GM23338 (cell line): ENCODE results near the gene GMEB2. TPM values are rescaled to one million over a fixed set of nuclear protein-coding genes. Genes with fewer than 3 reads are reported as not detected.

ENCODE experiments used
- ATAC-seq: fragments of 200-7000 bp; cut with Tn5 transposase; 3 replicates; pipeline ENCODE4 v1.9.1; 2020
- DNase-seq: peaks from one replicate; pipeline ENCODE4 v3.0.0-alpha.2; 2015; ENCODE audit warnings: low spot score
- H2AFZ ChIP-seq: fragments of 200-600 bp; sonication (generic); 2 replicates; pipeline ENCODE4 v1.8.0; 2016; ENCODE audit warnings: antibody characterized with exemption, mild to moderate bottlenecking, moderate library complexity
- H3F3A ChIP-seq: fragments of 200-600 bp; sonication (generic); replicated peaks from 2 replicates; pipeline ENCODE4 v1.8.0; 2017; ENCODE audit warnings: antibody characterized with exemption, mixed run types, low read depth
- H3K27ac ChIP-seq: fragments of 200-600 bp; sonication (generic); 2 replicates; pipeline ENCODE4 v1.6.1; 2016; ENCODE audit warnings: low read depth
- H3K27me3 ChIP-seq: fragments of 200-600 bp; sonication (generic); 2 replicates; pipeline ENCODE4 v1.8.0; 2016; ENCODE audit warnings: mild to moderate bottlenecking, mixed run types, moderate library complexity; ENCODE audit not compliant: insufficient read depth
- H3K36me3 ChIP-seq: fragments of 200-600 bp; sonication (generic); 2 replicates; pipeline ENCODE4 v1.8.0; 2016; ENCODE audit warnings: mild to moderate bottlenecking; ENCODE audit not compliant: insufficient read depth
- H3K4me1 ChIP-seq: fragments of 200-600 bp; sonication (generic); 2 replicates; pipeline ENCODE4 v1.8.0; 2016; ENCODE audit warnings: mild to moderate bottlenecking, moderate library complexity; ENCODE audit not compliant: insufficient read depth
- H3K4me2 ChIP-seq: fragments of 200-600 bp; sonication (generic); 2 replicates; pipeline ENCODE4 v1.7.1; 2017; ENCODE audit warnings: mixed run types
- H3K4me3 ChIP-seq: fragments of 200-600 bp; sonication (generic); 2 replicates; pipeline ENCODE4 v1.6.1; 2016; ENCODE audit warnings: mixed run types
- H3K79me2 ChIP-seq: fragments of 200-600 bp; sonication (generic); replicated peaks from 2 replicates; pipeline ENCODE4 v1.8.0; 2017; ENCODE audit warnings: mild to moderate bottlenecking; ENCODE audit not compliant: insufficient read depth
- H3K9me2 ChIP-seq: fragments of 200-600 bp; sonication (generic); 2 replicates; pipeline ENCODE4 v1.8.0; 2017; ENCODE audit not compliant: insufficient read depth
- H4K20me1 ChIP-seq: fragments of 200-600 bp; sonication (generic); replicated peaks from 2 replicates; pipeline ENCODE4 v1.8.0; 2017; ENCODE audit warnings: mild to moderate bottlenecking; ENCODE audit not compliant: insufficient read depth
- H3K27ac Mint-ChIP-seq: 2 replicates; pipeline ENCODE4 v1.8.0; 2020; ENCODE audit warnings: inconsistent platforms, mild to moderate bottlenecking, moderate library complexity, mixed read lengths
- H3K27me3 Mint-ChIP-seq: 3 replicates; pipeline ENCODE4 v1.8.0; 2022; ENCODE audit warnings: low read depth, mild to moderate bottlenecking, moderate library complexity, mixed read lengths, inconsistent platforms; ENCODE audit not compliant: insufficient read depth, poor library complexity
- H3K36me3 Mint-ChIP-seq: 3 replicates; pipeline ENCODE4 v1.8.0; 2021; ENCODE audit warnings: low read depth, mild to moderate bottlenecking, inconsistent platforms, moderate library complexity, mixed read lengths
- H3K4me1 Mint-ChIP-seq: 3 replicates; pipeline ENCODE4 v1.8.0; 2020; ENCODE audit warnings: mild to moderate bottlenecking, inconsistent platforms, mixed read lengths
- H3K4me3 Mint-ChIP-seq: 3 replicates; pipeline ENCODE4 v1.8.0; 2021; ENCODE audit warnings: moderate library complexity, mild to moderate bottlenecking, inconsistent platforms, mixed read lengths
- H3K9me3 Mint-ChIP-seq: 3 replicates; pipeline ENCODE4 v1.8.0; 2020; ENCODE audit warnings: moderate library complexity, mild to moderate bottlenecking, inconsistent platforms, mixed read lengths
- EZH2 ChIP-seq: fragments of 200-600 bp; sonication (generic); IDR thresholded peaks from one replicate; pipeline ENCODE4 v1.8.0; 2017; ENCODE audit warnings: antibody characterized with exemption, mild to moderate bottlenecking, low read depth; ENCODE audit not compliant: unreplicated experiment
- EZH2phosphoT487 ChIP-seq: fragments of 200-600 bp; sonication (generic); IDR thresholded peaks from one replicate; pipeline ENCODE4 v1.8.1; 2018; ENCODE audit warnings: antibody characterized with exemption; ENCODE audit not compliant: unreplicated experiment
- JUNB ChIP-seq: IDR thresholded peaks from one replicate; pipeline ENCODE4 v1.6.1; 2016; ENCODE audit warnings: antibody characterized with exemption; ENCODE audit not compliant: unreplicated experiment
- NANOG ChIP-seq: IDR thresholded peaks from 2 replicates; pipeline ENCODE4 v1.6.1; 2016; ENCODE audit warnings: antibody characterized with exemption, borderline replicate concordance
- STAT1 ChIP-seq: IDR thresholded peaks from one replicate; pipeline ENCODE4 v1.6.1; 2016; ENCODE audit warnings: antibody characterized with exemption; ENCODE audit not compliant: unreplicated experiment
- ZNF114 ChIP-seq: fragments of 250-450 bp; sonication (Bioruptor Pico); IDR thresholded peaks from 2 replicates; pipeline ENCODE4 v1.5.0; 2020; ENCODE audit warnings: mild to moderate bottlenecking, moderate library complexity
- ZNF331 ChIP-seq: fragments of 250-450 bp; sonication (Bioruptor Pico); IDR thresholded peaks from 2 replicates; pipeline ENCODE4 v1.5.0; 2020; ENCODE audit warnings: low read depth, mild to moderate bottlenecking, moderate library complexity
- polyA plus RNA-seq: library from polyadenylated mRNA; unstranded; fragments of >200 nt; fragmentation: Nextera tagmentation; extraction: Ambion mirVana; gene quantifications from 2 replicates; pipeline ENCODE4 v1.2.1, GENCODE V29; 2016
- total RNA-seq: library from RNA; depleted of rRNA; stranded (reverse); fragments of >200 nt; shearing (Covaris generic); gene quantifications from 2 replicates; pipeline ENCODE4 v1.2.3, GENCODE V29; 2014
- TF ChIP-seq, protein P1 (sequence below): fragments of 250-450 bp; sonication (Bioruptor Pico); IDR thresholded peaks from 2 replicates; pipeline ENCODE4 v1.5.0; 2020; ENCODE audit warnings: mild to moderate bottlenecking, moderate library complexity
- TF ChIP-seq, protein P2 (sequence below): IDR thresholded peaks from one replicate; pipeline ENCODE4 v1.6.1; 2018; ENCODE audit warnings: antibody characterized with exemption; ENCODE audit not compliant: unreplicated experiment
- TF ChIP-seq, protein P3 (sequence below): IDR thresholded peaks from 2 replicates; pipeline ENCODE4 v1.6.1; 2016; ENCODE audit warnings: antibody characterized with exemption

The GMEB2 gene
- total and polyA plus RNA-seq, 2 experiments from 2014 or later, result 4.4 to 20.6 TPM

DNA sequence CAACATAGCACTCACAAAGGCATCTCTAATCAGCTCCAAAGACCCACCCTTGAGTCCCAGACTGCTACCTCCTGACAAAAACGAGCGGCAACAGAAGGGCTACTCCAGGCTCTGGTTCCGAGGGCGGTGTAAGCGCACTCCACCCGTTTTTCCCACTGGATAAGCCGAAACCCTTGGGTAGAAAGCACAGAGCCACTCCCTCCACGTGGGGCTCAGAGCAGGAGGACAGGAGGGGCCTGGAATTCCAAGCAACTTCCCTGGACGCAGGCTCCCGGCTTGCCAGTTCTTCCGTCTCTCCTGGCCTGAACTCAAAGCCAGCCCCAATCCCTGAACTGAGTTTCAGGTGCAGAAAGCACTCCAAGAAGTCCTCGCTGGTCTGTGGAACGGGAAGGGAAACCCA lies 7.4 kb downstream of the GMEB2 start (continued):
- TF ChIP-seq, protein P1, sequence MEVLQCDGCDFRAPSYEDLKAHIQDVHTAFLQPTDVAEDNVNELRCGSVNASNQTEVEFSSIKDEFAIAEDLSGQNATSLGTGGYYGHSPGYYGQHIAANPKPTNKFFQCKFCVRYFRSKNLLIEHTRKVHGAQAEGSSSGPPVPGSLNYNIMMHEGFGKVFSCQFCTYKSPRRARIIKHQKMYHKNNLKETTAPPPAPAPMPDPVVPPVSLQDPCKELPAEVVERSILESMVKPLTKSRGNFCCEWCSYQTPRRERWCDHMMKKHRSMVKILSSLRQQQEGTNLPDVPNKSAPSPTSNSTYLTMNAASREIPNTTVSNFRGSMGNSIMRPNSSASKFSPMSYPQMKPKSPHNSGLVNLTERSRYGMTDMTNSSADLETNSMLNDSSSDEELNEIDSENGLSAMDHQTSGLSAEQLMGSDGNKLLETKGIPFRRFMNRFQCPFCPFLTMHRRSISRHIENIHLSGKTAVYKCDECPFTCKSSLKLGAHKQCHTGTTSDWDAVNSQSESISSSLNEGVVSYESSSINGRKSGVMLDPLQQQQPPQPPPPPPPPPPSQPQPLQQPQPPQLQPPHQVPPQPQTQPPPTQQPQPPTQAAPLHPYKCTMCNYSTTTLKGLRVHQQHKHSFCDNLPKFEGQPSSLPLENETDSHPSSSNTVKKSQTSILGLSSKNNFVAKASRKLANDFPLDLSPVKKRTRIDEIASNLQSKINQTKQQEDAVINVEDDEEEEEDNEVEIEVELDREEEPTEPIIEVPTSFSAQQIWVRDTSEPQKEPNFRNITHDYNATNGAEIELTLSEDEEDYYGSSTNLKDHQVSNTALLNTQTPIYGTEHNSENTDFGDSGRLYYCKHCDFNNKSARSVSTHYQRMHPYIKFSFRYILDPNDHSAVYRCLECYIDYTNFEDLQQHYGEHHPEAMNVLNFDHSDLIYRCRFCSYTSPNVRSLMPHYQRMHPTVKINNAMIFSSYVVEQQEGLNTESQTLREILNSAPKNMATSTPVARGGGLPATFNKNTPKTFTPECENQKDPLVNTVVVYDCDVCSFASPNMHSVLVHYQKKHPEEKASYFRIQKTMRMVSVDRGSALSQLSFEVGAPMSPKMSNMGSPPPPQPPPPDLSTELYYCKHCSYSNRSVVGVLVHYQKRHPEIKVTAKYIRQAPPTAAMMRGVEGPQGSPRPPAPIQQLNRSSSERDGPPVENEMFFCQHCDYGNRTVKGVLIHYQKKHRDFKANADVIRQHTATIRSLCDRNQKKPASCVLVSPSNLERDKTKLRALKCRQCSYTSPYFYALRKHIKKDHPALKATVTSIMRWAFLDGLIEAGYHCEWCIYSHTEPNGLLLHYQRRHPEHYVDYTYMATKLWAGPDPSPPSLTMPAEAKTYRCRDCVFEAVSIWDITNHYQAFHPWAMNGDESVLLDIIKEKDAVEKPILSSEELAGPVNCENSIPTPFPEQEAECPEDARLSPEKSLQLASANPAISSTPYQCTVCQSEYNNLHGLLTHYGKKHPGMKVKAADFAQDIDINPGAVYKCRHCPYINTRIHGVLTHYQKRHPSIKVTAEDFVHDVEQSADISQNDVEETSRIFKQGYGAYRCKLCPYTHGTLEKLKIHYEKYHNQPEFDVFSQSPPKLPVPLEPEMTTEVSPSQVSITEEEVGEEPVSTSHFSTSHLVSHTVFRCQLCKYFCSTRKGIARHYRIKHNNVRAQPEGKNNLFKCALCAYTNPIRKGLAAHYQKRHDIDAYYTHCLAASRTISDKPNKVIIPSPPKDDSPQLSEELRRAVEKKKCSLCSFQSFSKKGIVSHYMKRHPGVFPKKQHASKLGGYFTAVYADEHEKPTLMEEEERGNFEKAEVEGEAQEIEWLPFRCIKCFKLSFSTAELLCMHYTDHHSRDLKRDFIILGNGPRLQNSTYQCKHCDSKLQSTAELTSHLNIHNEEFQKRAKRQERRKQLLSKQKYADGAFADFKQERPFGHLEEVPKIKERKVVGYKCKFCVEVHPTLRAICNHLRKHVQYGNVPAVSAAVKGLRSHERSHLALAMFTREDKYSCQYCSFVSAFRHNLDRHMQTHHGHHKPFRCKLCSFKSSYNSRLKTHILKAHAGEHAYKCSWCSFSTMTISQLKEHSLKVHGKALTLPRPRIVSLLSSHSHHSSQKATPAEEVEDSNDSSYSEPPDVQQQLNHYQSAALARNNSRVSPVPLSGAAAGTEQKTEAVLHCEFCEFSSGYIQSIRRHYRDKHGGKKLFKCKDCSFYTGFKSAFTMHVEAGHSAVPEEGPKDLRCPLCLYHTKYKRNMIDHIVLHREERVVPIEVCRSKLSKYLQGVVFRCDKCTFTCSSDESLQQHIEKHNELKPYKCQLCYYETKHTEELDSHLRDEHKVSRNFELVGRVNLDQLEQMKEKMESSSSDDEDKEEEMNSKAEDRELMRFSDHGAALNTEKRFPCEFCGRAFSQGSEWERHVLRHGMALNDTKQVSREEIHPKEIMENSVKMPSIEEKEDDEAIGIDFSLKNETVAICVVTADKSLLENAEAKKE (CRISPR knock-in tag), result no peak
- TF ChIP-seq ZNF114 (CRISPR knock-in tag), result no peak
- TF ChIP-seq NANOG, result no peak

DNA sequence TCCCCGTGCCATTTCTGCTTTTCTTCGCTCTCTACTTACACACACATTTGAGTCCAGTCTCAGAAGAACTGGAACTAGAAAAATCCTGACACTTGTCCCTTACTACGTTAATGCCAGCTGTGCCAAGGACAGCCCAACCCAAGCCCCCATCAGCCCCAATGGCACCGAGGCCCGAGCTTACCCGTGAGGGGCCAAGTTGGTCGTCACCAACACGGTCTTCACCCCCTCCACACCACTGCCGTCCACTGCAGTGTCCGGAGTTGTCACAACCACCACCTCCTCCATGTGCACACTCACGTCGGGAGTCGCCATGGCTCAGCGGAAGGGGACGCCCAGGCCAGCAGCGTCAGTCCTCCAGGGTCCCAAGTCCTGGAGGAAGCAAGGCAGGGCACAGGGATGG lies 7.8 kb downstream of the GMEB2 start:
- ATAC-seq, result no peak
- no peak for DNase-seq
- peaks cover 51% of the 10 kb centered on the region for H3K36me3 Mint-ChIP-seq
- H3K9me2 ChIP-seq, result no peaks in the 10 kb centered on the region
- no peak overlapping the region for H2AFZ ChIP-seq
- no peak overlapping the region for H3K4me2 ChIP-seq
- H3K27ac Mint-ChIP-seq, result no peak overlapping the region
- no peaks in the 10 kb centered on the region; the same call in 1 of the 2 replicates for H3K4me1 ChIP-seq
- H3K4me3 ChIP-seq, result no peak overlapping the region
- H3K36me3 ChIP-seq, result no peaks in the 10 kb centered on the region; the same call in 1 of the 2 replicates
- H3K4me1 Mint-ChIP-seq, result peaks cover 9% of the 10 kb centered on the region
- peaks cover 16% of the 10 kb centered on the region for H3K9me3 Mint-ChIP-seq
- no peak overlapping the region for H3K4me3 Mint-ChIP-seq
- peaks cover 51% of the 10 kb centered on the region for H3K79me2 ChIP-seq
- no peaks in the 10 kb centered on the region for H3K27me3 ChIP-seq
- no peaks in the 10 kb centered on the region; the same call in 1 of the 2 replicates for H4K20me1 ChIP-seq
- H3F3A ChIP-seq, result no peaks in the 10 kb centered on the region
- peaks cover 8% of the 10 kb centered on the region for H3K27me3 Mint-ChIP-seq
- no peak overlapping the region for H3K27ac ChIP-seq
- no peak for TF ChIP-seq ZNF331 (CRISPR knock-in tag)
- no peak for TF ChIP-seq EZH2phosphoT487
- TF ChIP-seq STAT1, result no peak
- no peak for TF ChIP-seq EZH2
- TF ChIP-seq, protein P2, sequence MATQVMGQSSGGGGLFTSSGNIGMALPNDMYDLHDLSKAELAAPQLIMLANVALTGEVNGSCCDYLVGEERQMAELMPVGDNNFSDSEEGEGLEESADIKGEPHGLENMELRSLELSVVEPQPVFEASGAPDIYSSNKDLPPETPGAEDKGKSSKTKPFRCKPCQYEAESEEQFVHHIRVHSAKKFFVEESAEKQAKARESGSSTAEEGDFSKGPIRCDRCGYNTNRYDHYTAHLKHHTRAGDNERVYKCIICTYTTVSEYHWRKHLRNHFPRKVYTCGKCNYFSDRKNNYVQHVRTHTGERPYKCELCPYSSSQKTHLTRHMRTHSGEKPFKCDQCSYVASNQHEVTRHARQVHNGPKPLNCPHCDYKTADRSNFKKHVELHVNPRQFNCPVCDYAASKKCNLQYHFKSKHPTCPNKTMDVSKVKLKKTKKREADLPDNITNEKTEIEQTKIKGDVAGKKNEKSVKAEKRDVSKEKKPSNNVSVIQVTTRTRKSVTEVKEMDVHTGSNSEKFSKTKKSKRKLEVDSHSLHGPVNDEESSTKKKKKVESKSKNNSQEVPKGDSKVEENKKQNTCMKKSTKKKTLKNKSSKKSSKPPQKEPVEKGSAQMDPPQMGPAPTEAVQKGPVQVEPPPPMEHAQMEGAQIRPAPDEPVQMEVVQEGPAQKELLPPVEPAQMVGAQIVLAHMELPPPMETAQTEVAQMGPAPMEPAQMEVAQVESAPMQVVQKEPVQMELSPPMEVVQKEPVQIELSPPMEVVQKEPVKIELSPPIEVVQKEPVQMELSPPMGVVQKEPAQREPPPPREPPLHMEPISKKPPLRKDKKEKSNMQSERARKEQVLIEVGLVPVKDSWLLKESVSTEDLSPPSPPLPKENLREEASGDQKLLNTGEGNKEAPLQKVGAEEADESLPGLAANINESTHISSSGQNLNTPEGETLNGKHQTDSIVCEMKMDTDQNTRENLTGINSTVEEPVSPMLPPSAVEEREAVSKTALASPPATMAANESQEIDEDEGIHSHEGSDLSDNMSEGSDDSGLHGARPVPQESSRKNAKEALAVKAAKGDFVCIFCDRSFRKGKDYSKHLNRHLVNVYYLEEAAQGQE, result no peak
- TF ChIP-seq, protein P3, sequence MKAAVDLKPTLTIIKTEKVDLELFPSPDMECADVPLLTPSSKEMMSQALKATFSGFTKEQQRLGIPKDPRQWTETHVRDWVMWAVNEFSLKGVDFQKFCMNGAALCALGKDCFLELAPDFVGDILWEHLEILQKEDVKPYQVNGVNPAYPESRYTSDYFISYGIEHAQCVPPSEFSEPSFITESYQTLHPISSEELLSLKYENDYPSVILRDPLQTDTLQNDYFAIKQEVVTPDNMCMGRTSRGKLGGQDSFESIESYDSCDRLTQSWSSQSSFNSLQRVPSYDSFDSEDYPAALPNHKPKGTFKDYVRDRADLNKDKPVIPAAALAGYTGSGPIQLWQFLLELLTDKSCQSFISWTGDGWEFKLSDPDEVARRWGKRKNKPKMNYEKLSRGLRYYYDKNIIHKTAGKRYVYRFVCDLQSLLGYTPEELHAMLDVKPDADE, result no peak
- TF ChIP-seq ZNF114 (CRISPR knock-in tag), result no peak
- TF ChIP-seq JUNB, result no peak
